COLO829 (cell line): Measurements from ENCODE around the gene ANKRD13C.

Experiments used
- DNase-seq: peaks from one replicate; pipeline ENCODE4 v3.0.0; 2012; ENCODE audit warnings: low spot score

Gene ANKRD13C

DNA sequence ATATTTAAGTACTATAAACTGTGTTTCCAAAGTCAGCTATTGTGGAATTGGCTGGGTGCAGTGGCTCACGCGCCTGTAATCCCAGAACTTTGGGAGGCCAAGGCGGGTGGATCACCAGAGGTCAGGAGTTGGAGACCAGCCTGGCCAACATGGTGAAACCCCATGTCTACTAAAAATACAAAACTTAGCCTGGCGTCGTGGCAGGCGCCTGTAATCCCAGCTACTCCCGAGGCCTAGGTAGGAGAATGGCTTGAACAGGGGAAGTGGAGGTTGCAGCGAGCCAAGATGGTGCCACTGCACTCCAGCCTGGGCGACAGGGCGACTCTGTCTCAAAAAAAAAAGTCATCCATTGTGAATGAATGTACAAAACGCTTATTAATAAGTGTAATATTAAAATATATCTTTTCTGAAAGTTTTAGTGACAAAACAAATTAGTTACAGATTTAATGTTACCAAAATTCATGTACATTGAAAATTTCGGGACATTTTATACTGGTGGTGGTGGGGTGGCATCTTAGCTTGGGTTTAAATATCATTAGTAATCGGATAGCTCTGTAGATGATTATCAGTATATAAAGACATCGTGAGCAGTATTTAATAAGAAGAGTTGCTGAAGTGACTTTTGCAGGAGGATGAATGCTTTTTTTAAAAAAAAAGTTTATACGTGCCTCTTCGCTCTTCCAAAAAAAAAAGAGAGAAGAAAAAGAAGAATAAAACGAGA is 133.8 kb downstream of the ANKRD13C start:
- DNase-seq = no peak

DNA sequence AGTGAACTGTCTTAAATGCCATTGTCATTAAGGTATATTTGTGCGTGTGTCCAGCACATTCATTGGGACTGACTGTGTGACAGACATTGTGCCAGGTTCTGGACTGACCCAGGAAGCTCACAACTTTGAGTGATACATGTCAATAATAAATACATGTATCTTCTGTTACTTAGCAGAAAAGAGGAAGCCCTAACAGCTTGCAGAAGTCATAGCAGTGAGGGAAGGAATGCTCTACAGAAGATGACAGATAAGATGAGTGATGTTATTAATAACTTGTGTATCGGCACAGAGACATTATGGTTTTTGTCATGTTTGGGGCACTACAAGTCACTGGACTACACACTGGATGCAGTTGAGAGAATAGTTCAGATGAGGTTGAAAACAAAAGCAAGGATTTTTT is 134.5 kb downstream of the ANKRD13C start:
- DNase-seq = no peak

DNA sequence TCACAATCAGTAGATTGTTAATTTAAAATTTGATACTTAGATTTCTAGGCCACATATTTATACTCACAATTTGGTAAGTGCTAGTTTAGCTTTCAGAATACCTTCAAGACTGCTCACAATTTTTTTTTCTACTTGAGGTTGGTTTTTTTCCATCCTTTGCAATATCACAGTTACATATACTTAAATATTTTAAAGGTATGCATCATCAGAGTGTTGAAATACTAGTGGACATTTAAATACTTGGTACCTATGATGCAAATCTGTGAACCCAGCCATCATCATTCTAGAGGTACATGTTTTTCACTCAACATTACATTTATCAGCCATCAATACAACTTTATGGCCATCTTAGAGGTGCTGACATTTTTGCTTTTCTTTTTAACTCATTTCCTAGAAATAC is 143.0 kb downstream of the ANKRD13C start:
- DNase-seq = no peak

DNA sequence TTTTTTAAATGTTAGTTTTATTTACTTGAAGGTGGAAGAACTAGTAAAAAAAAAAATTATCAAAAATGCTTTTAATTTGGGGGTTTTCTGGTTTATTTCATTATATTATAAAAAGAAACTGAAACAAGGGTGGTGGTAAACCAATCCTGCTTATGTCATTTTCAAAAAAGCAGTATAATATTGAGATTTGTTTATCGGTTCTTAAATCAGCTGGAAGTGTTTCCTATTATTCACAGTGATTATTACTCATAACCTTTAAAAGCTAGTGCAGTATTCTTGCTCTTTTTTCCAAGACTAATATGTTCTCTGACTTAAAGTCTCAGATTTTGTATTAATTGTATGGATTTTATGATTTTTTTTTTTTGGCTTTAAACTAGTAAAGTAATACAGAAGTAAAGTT is 143.7 kb downstream of the ANKRD13C start:
- DNase-seq = no peak
